Gastroesophageal sphincter (tissue), 3 donors: ENCODE measurements around the gene SLC4A9.

Experiments used
- CTCF ChIP-seq, 4 experiments: fragments of 200-600 bp in 2 of 4; fragments of 450-650 bp in 2 of 4; sonication (generic) in 1 of 4; IDR thresholded peaks; one replicate each; pipeline ENCODE4 v1.5.1; 2017 to 2019; ENCODE audit warnings: antibody characterized with exemption in 4 of 4, mild to moderate bottlenecking in 2 of 4, moderate library complexity in 2 of 4
- POLR2AphosphoS5 ChIP-seq: sonication (generic); formaldehyde crosslinking; IDR thresholded peaks from one replicate; pipeline ENCODE4 v1.6.1; 2017; ENCODE audit warnings: antibody characterized with exemption

GRCh38 chr5:140319833-140320232, 40.2 kb upstream of the SLC4A9 start:
- TF ChIP-seq POLR2AphosphoS5 (no peak), CTCF (IDR thresholded peaks at IDR 0.05) (no peak)
